ENCODE data around the gene TBCEL. TPM values are rescaled to one million over a fixed set of nuclear protein-coding genes. Genes with fewer than 3 reads are reported as not detected.

The TBCEL gene
- total and polyA plus RNA-seq, 2 donors (not counting 3 experiments of a cell fraction or from before 2014, with no cell fraction given) = 5.6 to 19.5 TPM

GRCh38 chr11:121131656-121132055, 107.8 kb downstream of the TBCEL start:
- Histone ChIP-seq H3K4me3 (replicated peaks in 1 of 3; ENCODE audit: insufficient read depth in 1 of 3, low read depth in 1 of 3, low read length in 3 of 3) (no peak overlapping the region), H3K4me2 (ENCODE audit: insufficient read depth, low read length) (no peak overlapping the region), H3K4me1 (ENCODE audit: control insufficient read depth, extremely low read depth, insufficient read depth, low read length) (no peaks in the 10 kb centered on the region), H2AFZ (ENCODE audit: low read depth, low read length) (no peak overlapping the region), H3K9ac (replicated peaks; ENCODE audit: extremely low read depth, insufficient read depth, low read length) (no peak overlapping the region), H3K9me3 (replicated peaks; ENCODE audit: control insufficient read depth, insufficient read depth, low read length) (no peaks in the 10 kb centered on the region), H3K27ac (ENCODE audit: insufficient read depth, low read depth, low read length) (no peak overlapping the region), H3K27me3 (ENCODE audit: control insufficient read depth in 2 of 2, insufficient read depth in 2 of 2, low read length in 2 of 2) (no peaks in the 10 kb centered on the region), H4K20me1 (replicated peaks; ENCODE audit: control insufficient read depth, extremely low read depth, insufficient read depth, low read length) (no peaks in the 10 kb centered on the region), H3K36me3 (ENCODE audit: control insufficient read depth in 2 of 2, extremely low read depth in 1 of 2, insufficient read depth in 2 of 2, low read length in 2 of 2) (no peaks in the 10 kb centered on the region), H3K9me1 (replicated peaks; ENCODE audit: control insufficient read depth, extremely low read depth, insufficient read depth, low read length) (no peaks in the 10 kb centered on the region), H3K79me2 (ENCODE audit: control insufficient read depth, insufficient read depth, low read length) (no peaks in the 10 kb centered on the region)
- FAIRE-seq (no peak), DNase-seq (ENCODE audit: low read depth, low spot score) (no peak)
- BruUV-seq (replicated peaks) = no TSS peak
- POLR2A ChIA-PET = no interaction called here
- CTCF ChIA-PET = interaction anchor here (1.3 kb wide), 1 partner anchor 63 kb away, joined by 3 read pairs; no protein-coding TSS in a partner anchor
- dilution Hi-C loops (cut with MboI; ENCODE audit: extremely low pct_ligation_motif_present, low sequenced_read_pairs) = no loop called here
- no peak for TF ChIP-seq EZH2 (IDR thresholded peaks at IDR 0.05; ENCODE audit: borderline replicate concordance, low read depth, low read length, severe bottlenecking)
- TF ChIP-seq JUN (IDR thresholded peaks at IDR 0.05; ENCODE audit: borderline replicate concordance, insufficient read depth, insufficient read length, low read depth) = no peak
- TF ChIP-seq POLR2A (IDR thresholded peaks at IDR 0.05; ENCODE audit: low read depth, low read length) = no peak
- no peak for TF ChIP-seq FOS (IDR thresholded peaks at IDR 0.05; ENCODE audit: borderline replicate concordance, insufficient read depth, low read length)
- TF ChIP-seq POLR2AphosphoS5 (IDR thresholded peaks at IDR 0.05; ENCODE audit: insufficient read depth, low read depth, low read length) = no peak
- no peak for TF ChIP-seq MYC (IDR thresholded peaks at IDR 0.05; ENCODE audit: low read depth, low read length)
- TF ChIP-seq GATA2 (IDR thresholded peaks at IDR 0.05; ENCODE audit: insufficient read depth, insufficient read length, low read depth, low read length) = no peak
- no peak for TF ChIP-seq CTCF (IDR thresholded peaks at IDR 0.05; ENCODE audit: extremely low read depth in 1 of 2, insufficient read depth in 1 of 2, low read depth in 1 of 2, low read length in 2 of 2)
- no peak for TF ChIP-seq MAX (IDR thresholded peaks at IDR 0.05; ENCODE audit: insufficient read depth, insufficient read length)
- intact Hi-C loops (cut with micrococcal nuclease) = no loop called here

All from endothelial cell of umbilical vein (primary cell).